Neural cell (in vitro differentiated cells): ENCODE results near the gene COL19A1. TPM values are rescaled to one million over a fixed set of nuclear protein-coding genes. Genes with fewer than 3 reads are reported as not detected.

Source experiments
- H2AFZ ChIP-seq: fragments of 200-600, 300-800 bp; sonication (generic), shearing (Covaris generic); 2 replicates; pipeline ENCODE4 v1.6.0; 2014; ENCODE audit warnings: low read depth, mild to moderate bottlenecking, antibody characterized with exemption, low read length, moderate library complexity
- H3F3A ChIP-seq: fragments of 200-600 bp; shearing (Covaris generic); 2 replicates; pipeline ENCODE4 v1.6.1; 2016; ENCODE audit warnings: mild to moderate bottlenecking, moderate library complexity, mixed read lengths, antibody characterized with exemption, low read length; ENCODE audit not compliant: insufficient read depth, poor library complexity, severe bottlenecking
- H3K27ac ChIP-seq: fragments of 200-600, 300-800 bp; sonication (generic), shearing (Covaris generic); 2 replicates; pipeline ENCODE4 v1.5.1; 2014; ENCODE audit warnings: mild to moderate bottlenecking, low read length, moderate library complexity
- H3K27me3 ChIP-seq: fragments of 300-800, 200-600 bp; sonication (generic), shearing (Covaris generic); 2 replicates; pipeline ENCODE4 v1.6.0; 2014; ENCODE audit warnings: mild to moderate bottlenecking, low read depth, low read length, moderate library complexity; ENCODE audit not compliant: insufficient read depth
- H3K36me3 ChIP-seq: fragments of 300-800, 200-600 bp; sonication (generic), shearing (Covaris generic); 2 replicates; pipeline ENCODE4 v1.5.1; 2014; ENCODE audit warnings: mild to moderate bottlenecking, antibody characterized with exemption, low read length, moderate library complexity; ENCODE audit not compliant: insufficient read depth
- H3K4me2 ChIP-seq: fragments of 300-800, 200-600 bp; sonication (generic), shearing (Covaris generic); 2 replicates; pipeline ENCODE4 v1.6.0; 2014; ENCODE audit warnings: mild to moderate bottlenecking, low read length
- H3K4me3 ChIP-seq: fragments of 300-800, 200-600 bp; sonication (generic), shearing (Covaris generic); 2 replicates; pipeline ENCODE4 v1.5.1; 2014; ENCODE audit warnings: mild to moderate bottlenecking, low read length, moderate library complexity
- H3K79me2 ChIP-seq: fragments of 200-600 bp; shearing (Covaris generic); replicated peaks from 2 replicates; pipeline ENCODE4 v1.6.0; 2014; ENCODE audit warnings: mild to moderate bottlenecking, low read length, moderate library complexity; ENCODE audit not compliant: insufficient read depth
- H3K9ac ChIP-seq: fragments of 300-800, 200-600 bp; sonication (generic), shearing (Covaris generic); 2 replicates; pipeline ENCODE4 v1.6.1; 2016; ENCODE audit warnings: mild to moderate bottlenecking, low read length, mixed read lengths
- H3K9me2 ChIP-seq: fragments of 200-600 bp; shearing (Covaris generic); 2 replicates; pipeline ENCODE4 v1.6.1; 2016; ENCODE audit warnings: mild to moderate bottlenecking, low read length, mixed read lengths; ENCODE audit not compliant: insufficient read depth
- H3K9me3 ChIP-seq: fragments of 200-600, 300-800 bp; sonication (generic), shearing (Covaris generic); 2 replicates; pipeline ENCODE4 v1.6.1; 2016; ENCODE audit warnings: mild to moderate bottlenecking, mixed run types, low read length, moderate library complexity, mixed read lengths
- H4K20me1 ChIP-seq: fragments of 200-600 bp; shearing (Covaris generic); 2 replicates; pipeline ENCODE4 v1.6.1; 2016; ENCODE audit warnings: mild to moderate bottlenecking, mixed run types; ENCODE audit not compliant: insufficient read depth
- EP300 ChIP-seq: fragments of 450-650 bp; conservative IDR thresholded peaks from 2 replicates; pipeline ENCODE4 v1.6.1; 2014; ENCODE audit warnings: antibody characterized with exemption, mild to moderate bottlenecking, moderate library complexity; ENCODE audit not compliant: poor library complexity, severe bottlenecking
- EZH2 ChIP-seq: fragments of 200-600, 300-800 bp; shearing (Covaris generic), sonication (generic); IDR thresholded peaks from 2 replicates; pipeline ENCODE4 v1.6.1; 2014; ENCODE audit warnings: antibody characterized with exemption, low read length, borderline replicate concordance, mild to moderate bottlenecking; ENCODE audit not compliant: insufficient read depth, poor library complexity, severe bottlenecking
- MXI1 ChIP-seq: fragments of 450-650 bp; conservative IDR thresholded peaks from 2 replicates; pipeline ENCODE4 v1.6.1; 2014; ENCODE audit warnings: antibody characterized with exemption, mild to moderate bottlenecking; ENCODE audit not compliant: poor library complexity, severe bottlenecking
- POLR2AphosphoS5 ChIP-seq: IDR thresholded peaks from 2 replicates; pipeline ENCODE4 v1.6.1; 2012
- RAD21 ChIP-seq: fragments of 450-650 bp; conservative IDR thresholded peaks from 2 replicates; pipeline ENCODE4 v1.6.1; 2014; ENCODE audit warnings: antibody characterized with exemption, mild to moderate bottlenecking, moderate library complexity
- SMC3 ChIP-seq: fragments of 450-650 bp; conservative IDR thresholded peaks from 2 replicates; pipeline ENCODE4 v1.6.1; 2014; ENCODE audit warnings: antibody characterized with exemption, mild to moderate bottlenecking, moderate library complexity; ENCODE audit not compliant: poor library complexity
- TAF1 ChIP-seq: IDR thresholded peaks from 2 replicates; pipeline ENCODE4 v1.6.1; 2012; ENCODE audit warnings: low read depth
- polyA plus RNA-seq: library from polyadenylated mRNA; depleted of rRNA; stranded (reverse); fragments of >200 nt; gene quantifications from 2 replicates; pipeline ENCODE4 v1.2.3, GENCODE V29; 2014
- TF ChIP-seq, protein P1 (sequence below): IDR thresholded peaks from 2 replicates; pipeline ENCODE4 v1.6.1; 2012; ENCODE audit warnings: borderline replicate concordance
- TF ChIP-seq, protein P2 (sequence below): fragments of 450-650 bp; IDR thresholded peaks from 2 replicates; pipeline ENCODE4 v1.5.1; 2014; ENCODE audit warnings: antibody characterized with exemption, mild to moderate bottlenecking, moderate library complexity; ENCODE audit not compliant: poor library complexity, severe bottlenecking

COL19A1 gene
- polyA plus RNA-seq, 1 donor from 2014 or later, result 0.24 TPM

- Histone ChIP-seq H3K9me3 (no peaks in the 10 kb centered on the region), H2AFZ (peak overlapping the region; percentile 7)
These were observed 275.7 kb downstream of the COL19A1 start for GRCh38 chr6:70142034-70142433.

DNA sequence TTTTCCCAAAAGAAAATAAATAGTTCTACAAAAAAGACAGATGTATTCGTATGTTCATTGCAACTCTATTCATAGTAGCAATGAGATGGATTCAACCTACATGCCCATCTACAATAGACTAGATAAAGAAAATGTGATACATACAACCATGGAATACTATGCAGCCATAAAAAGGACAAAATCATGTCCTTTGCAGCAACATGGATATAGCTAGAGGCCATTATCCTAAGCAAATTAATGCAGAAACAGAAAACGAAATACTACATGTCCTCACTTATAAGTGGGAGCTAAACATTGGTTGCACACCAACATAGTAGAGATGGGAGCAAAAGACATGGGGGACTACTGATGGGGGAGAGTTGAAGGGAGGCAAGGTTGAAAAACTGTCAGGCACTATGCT is 278.8 kb downstream of the COL19A1 start:
- Histone ChIP-seq H2AFZ (no peak overlapping the region), H3K4me2 (no peak overlapping the region), H4K20me1 (no peaks in the 10 kb centered on the region), H3K9me2 (no peaks in the 10 kb centered on the region), H3K27me3 (no peaks in the 10 kb centered on the region), H3K9me3 (no peaks in the 10 kb centered on the region), H3F3A (no peaks in the 10 kb centered on the region), H3K79me2 (no peaks in the 10 kb centered on the region), H3K27ac (no peak overlapping the region), H3K36me3 (no peaks in the 10 kb centered on the region), H3K9ac (no peak overlapping the region), H3K4me3 (no peak overlapping the region)
- TF ChIP-seq, protein P1, sequence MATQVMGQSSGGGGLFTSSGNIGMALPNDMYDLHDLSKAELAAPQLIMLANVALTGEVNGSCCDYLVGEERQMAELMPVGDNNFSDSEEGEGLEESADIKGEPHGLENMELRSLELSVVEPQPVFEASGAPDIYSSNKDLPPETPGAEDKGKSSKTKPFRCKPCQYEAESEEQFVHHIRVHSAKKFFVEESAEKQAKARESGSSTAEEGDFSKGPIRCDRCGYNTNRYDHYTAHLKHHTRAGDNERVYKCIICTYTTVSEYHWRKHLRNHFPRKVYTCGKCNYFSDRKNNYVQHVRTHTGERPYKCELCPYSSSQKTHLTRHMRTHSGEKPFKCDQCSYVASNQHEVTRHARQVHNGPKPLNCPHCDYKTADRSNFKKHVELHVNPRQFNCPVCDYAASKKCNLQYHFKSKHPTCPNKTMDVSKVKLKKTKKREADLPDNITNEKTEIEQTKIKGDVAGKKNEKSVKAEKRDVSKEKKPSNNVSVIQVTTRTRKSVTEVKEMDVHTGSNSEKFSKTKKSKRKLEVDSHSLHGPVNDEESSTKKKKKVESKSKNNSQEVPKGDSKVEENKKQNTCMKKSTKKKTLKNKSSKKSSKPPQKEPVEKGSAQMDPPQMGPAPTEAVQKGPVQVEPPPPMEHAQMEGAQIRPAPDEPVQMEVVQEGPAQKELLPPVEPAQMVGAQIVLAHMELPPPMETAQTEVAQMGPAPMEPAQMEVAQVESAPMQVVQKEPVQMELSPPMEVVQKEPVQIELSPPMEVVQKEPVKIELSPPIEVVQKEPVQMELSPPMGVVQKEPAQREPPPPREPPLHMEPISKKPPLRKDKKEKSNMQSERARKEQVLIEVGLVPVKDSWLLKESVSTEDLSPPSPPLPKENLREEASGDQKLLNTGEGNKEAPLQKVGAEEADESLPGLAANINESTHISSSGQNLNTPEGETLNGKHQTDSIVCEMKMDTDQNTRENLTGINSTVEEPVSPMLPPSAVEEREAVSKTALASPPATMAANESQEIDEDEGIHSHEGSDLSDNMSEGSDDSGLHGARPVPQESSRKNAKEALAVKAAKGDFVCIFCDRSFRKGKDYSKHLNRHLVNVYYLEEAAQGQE, result no peak
- no peak for TF ChIP-seq RAD21
- no peak for TF ChIP-seq MXI1
- no peak for TF ChIP-seq POLR2AphosphoS5
- no peak for TF ChIP-seq TAF1
- TF ChIP-seq EZH2, result no peak
- no peak for TF ChIP-seq EP300
- TF ChIP-seq SMC3, result no peak
- TF ChIP-seq, protein P2, sequence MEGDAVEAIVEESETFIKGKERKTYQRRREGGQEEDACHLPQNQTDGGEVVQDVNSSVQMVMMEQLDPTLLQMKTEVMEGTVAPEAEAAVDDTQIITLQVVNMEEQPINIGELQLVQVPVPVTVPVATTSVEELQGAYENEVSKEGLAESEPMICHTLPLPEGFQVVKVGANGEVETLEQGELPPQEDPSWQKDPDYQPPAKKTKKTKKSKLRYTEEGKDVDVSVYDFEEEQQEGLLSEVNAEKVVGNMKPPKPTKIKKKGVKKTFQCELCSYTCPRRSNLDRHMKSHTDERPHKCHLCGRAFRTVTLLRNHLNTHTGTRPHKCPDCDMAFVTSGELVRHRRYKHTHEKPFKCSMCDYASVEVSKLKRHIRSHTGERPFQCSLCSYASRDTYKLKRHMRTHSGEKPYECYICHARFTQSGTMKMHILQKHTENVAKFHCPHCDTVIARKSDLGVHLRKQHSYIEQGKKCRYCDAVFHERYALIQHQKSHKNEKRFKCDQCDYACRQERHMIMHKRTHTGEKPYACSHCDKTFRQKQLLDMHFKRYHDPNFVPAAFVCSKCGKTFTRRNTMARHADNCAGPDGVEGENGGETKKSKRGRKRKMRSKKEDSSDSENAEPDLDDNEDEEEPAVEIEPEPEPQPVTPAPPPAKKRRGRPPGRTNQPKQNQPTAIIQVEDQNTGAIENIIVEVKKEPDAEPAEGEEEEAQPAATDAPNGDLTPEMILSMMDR, result no peak

More at GRCh38 chr6:70142034-70142433, 275.7 kb downstream of the COL19A1 start:
- Histone ChIP-seq H3K36me3 (no peaks in the 10 kb centered on the region), H3K9me2 (no peaks in the 10 kb centered on the region), H3K4me3 (peak overlapping the region; percentile 42), H3K27me3 (no peaks in the 10 kb centered on the region), H3K9ac (peak overlapping the region; percentile 2), H3F3A (no peaks in the 10 kb centered on the region), H3K79me2 (no peaks in the 10 kb centered on the region), H4K20me1 (no peaks in the 10 kb centered on the region), H3K27ac (peak overlapping the region; percentile 67), H3K4me2 (peak overlapping the region; percentile 42)
- TF ChIP-seq EZH2, result no peak
- no peak for TF ChIP-seq MXI1
- TF ChIP-seq TAF1, result no peak
- peak; percentile 39 for TF ChIP-seq EP300
- TF ChIP-seq, protein P1, result peak; percentile 71
- no peak for TF ChIP-seq POLR2AphosphoS5
- no peak for TF ChIP-seq SMC3
